GM19328 (cell line): Measurements from ENCODE around the gene MSH4.
"Not testable (repeated sequence)": the region's sequence is repeated elsewhere in the genome, so short reads cannot be mapped to it uniquely, and the experiment has no call there.

Experiments
- ATAC-seq: cut with Tn5 transposase; IDR thresholded peaks from one replicate; pipeline ENCODE4 v1.9.1; 2021; ENCODE audit warnings: mild to moderate bottlenecking, moderate library complexity; ENCODE audit not compliant: unreplicated experiment

MSH4 gene

GRCh38 chr1:75932304-75932703, 135.6 kb downstream of the MSH4 start, which contains the start of gene ASB17:
TSS of gene ASB17 (minus strand) at chr1:75932404. CDS start at chr1:75932291, 113 bp downstream.
- ATAC-seq = no peak

GRCh38 chr1:75937034-75937433, 140.4 kb downstream of the MSH4 start:
- no peak for ATAC-seq

GRCh38 chr1:75943037-75943436, 146.4 kb downstream of the MSH4 start:
- not testable (repeated sequence) for ATAC-seq

GRCh38 chr1:75950176-75950575, 153.5 kb downstream of the MSH4 start:
- ATAC-seq = no peak

GRCh38 chr1:75952016-75952415, 155.3 kb downstream of the MSH4 start:
- ATAC-seq = no peak

- ATAC-seq = no peak
These were observed 156.8 kb downstream of the MSH4 start for GRCh38 chr1:75953461-75953860.

- no peak for ATAC-seq
These were observed 157.9 kb downstream of the MSH4 start for GRCh38 chr1:75954586-75954985.
